Upper lobe of left lung (tissue), 6 donors: Measurements from ENCODE around the gene TSPAN2. TPM values are rescaled to one million over a fixed set of nuclear protein-coding genes. Genes with fewer than 3 reads are reported as not detected.

Experiments
- ATAC-seq, 2 donors: fragments of 200-7000 bp; cut with Tn5 transposase; one replicate each; pipeline ENCODE4 v1.9.1; 2022; ENCODE audit warnings: mild to moderate bottlenecking in 2 of 2, moderate library complexity in 2 of 2; ENCODE audit not compliant: low FRiP score in 2 of 2
- DNase-seq, 2 donors: peaks; one replicate each; pipeline ENCODE4 v3.0.0-alpha.2; 2019 to 2020
- H3K27ac ChIP-seq, 4 donors: fragments of 200-600 bp; sonication (generic); one replicate each; pipeline ENCODE4 v1.5.1; 2016 to 2019
- H3K27me3 ChIP-seq, 4 donors: fragments of 200-600 bp; sonication (generic); one replicate each; pipeline ENCODE4 v1.5.1; 2017 to 2019
- H3K36me3 ChIP-seq, 4 donors: fragments of 200-600 bp; sonication (generic); one replicate each; pipeline ENCODE4 v1.5.1; 2016 to 2019
- H3K4me1 ChIP-seq, 4 donors: fragments of 200-600 bp; sonication (generic); one replicate each; pipeline ENCODE4 v1.5.1; 2018 to 2019
- H3K4me3 ChIP-seq, 4 donors: fragments of 200-600 bp; sonication (generic); one replicate each; pipeline ENCODE4 v1.5.1; 2017 to 2019; ENCODE audit warnings: mild to moderate bottlenecking in 2 of 4, moderate library complexity in 1 of 4
- H3K9me3 ChIP-seq, 4 donors: fragments of 200-600 bp; sonication (generic); one replicate each; pipeline ENCODE4 v1.5.1; 2018 to 2019
- EP300 ChIP-seq, 4 donors: sonication (generic); formaldehyde crosslinking; IDR thresholded peaks; one replicate each; pipeline ENCODE4 v1.5.1; 2017; ENCODE audit warnings: antibody characterized with exemption in 4 of 4, control low read depth in 2 of 4
- POLR2A ChIP-seq, 4 donors: fragments of 450-650 bp; IDR thresholded peaks; one replicate each; pipeline ENCODE4 v1.5.1; 2016 to 2017; ENCODE audit warnings: antibody characterized with exemption in 4 of 4, mild to moderate bottlenecking in 2 of 4
- POLR2AphosphoS5 ChIP-seq, 2 donors: sonication (generic); formaldehyde crosslinking; IDR thresholded peaks; one replicate each; pipeline ENCODE4 v1.5.1; 2017; ENCODE audit warnings: antibody characterized with exemption in 2 of 2
- WGBS, 2 donors: methylation state at CpG; one replicate each; pipeline ENCODE4 v1.1.5; 2017 to 2018; 5-methylcytosine and 5-hydroxymethylcytosine counted together
- total RNA-seq, 6 donors: library from RNA; depleted of rRNA in 4 of 6; stranded (reverse); fragments of >200 nt in 4 of 6; gene quantifications; one replicate each; pipeline versions ENCODE4 v1.1.0 to v1.2.1, GENCODE V29; 2016 to 2021
- TF ChIP-seq, protein P1 (sequence below), 6 experiments: fragments of 450-650 bp in 4 of 6; fragments of 200-600 bp in 2 of 6; sonication (generic) in 2 of 6; IDR thresholded peaks; one replicate each; pipeline ENCODE4 v1.5.1; 2016 to 2019; ENCODE audit warnings: antibody characterized with exemption in 6 of 6
- donor health status: DM: no; HTN: no; CAD: no; lungs with moderate emphysema.
- donor health status: DM: no; HTN: yes; CAD: no; lungs with severe emphysema.

Gene TSPAN2
- total RNA-seq, 6 donors from 2014 or later: 1.7 to 13.7 (median 4.5) TPM

- Histone ChIP-seq H3K9me3 (no peaks in the 10 kb centered on the region), H3K4me1 (peaks cover 0 to 11% (median 4%) of the 10 kb centered on the region in 4 donors), H3K27me3 (no peaks in the 10 kb centered on the region), H3K4me3 (no peak overlapping the region), H3K36me3 (no peaks in the 10 kb centered on the region), H3K27ac (no peak overlapping the region)
- WGBS, 2 donors: 90% methylated on average over 5 of the region's 5 CpGs
- ATAC-seq (no peak), DNase-seq (no peak)
- TF ChIP-seq POLR2AphosphoS5 (IDR thresholded peaks at IDR 0.05): no peak
- TF ChIP-seq EP300 (IDR thresholded peaks at IDR 0.05): no peak
- TF ChIP-seq POLR2A (IDR thresholded peaks at IDR 0.05): no peak
- TF ChIP-seq, protein P1, sequence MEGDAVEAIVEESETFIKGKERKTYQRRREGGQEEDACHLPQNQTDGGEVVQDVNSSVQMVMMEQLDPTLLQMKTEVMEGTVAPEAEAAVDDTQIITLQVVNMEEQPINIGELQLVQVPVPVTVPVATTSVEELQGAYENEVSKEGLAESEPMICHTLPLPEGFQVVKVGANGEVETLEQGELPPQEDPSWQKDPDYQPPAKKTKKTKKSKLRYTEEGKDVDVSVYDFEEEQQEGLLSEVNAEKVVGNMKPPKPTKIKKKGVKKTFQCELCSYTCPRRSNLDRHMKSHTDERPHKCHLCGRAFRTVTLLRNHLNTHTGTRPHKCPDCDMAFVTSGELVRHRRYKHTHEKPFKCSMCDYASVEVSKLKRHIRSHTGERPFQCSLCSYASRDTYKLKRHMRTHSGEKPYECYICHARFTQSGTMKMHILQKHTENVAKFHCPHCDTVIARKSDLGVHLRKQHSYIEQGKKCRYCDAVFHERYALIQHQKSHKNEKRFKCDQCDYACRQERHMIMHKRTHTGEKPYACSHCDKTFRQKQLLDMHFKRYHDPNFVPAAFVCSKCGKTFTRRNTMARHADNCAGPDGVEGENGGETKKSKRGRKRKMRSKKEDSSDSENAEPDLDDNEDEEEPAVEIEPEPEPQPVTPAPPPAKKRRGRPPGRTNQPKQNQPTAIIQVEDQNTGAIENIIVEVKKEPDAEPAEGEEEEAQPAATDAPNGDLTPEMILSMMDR (IDR thresholded peaks at IDR 0.05): no peak
These were observed 11.9 kb downstream of the TSPAN2 start for GRCh38 chr1:115077286-115077983.

- Histone ChIP-seq H3K27me3 (no peaks in the 10 kb centered on the region), H3K9me3 (no peaks in the 10 kb centered on the region), H3K4me1 (peaks cover 0 to 11% (median 4%) of the 10 kb centered on the region in 4 donors), H3K27ac (no peak overlapping the region), H3K36me3 (no peaks in the 10 kb centered on the region), H3K4me3 (no peak overlapping the region)
- no peak for TF ChIP-seq POLR2A (IDR thresholded peaks at IDR 0.05)
- no peak for TF ChIP-seq POLR2AphosphoS5 (IDR thresholded peaks at IDR 0.05)
- TF ChIP-seq, protein P1 (IDR thresholded peaks at IDR 0.05): no peak
- TF ChIP-seq EP300 (IDR thresholded peaks at IDR 0.05): no peak
- DNase-seq (no peak), ATAC-seq (no peak)
- WGBS, 2 donors: 78 to 92% methylated on average over 4 of the region's 4 CpGs
These were observed 12.9 kb downstream of the TSPAN2 start for GRCh38 chr1:115076384-115076915.

DNA sequence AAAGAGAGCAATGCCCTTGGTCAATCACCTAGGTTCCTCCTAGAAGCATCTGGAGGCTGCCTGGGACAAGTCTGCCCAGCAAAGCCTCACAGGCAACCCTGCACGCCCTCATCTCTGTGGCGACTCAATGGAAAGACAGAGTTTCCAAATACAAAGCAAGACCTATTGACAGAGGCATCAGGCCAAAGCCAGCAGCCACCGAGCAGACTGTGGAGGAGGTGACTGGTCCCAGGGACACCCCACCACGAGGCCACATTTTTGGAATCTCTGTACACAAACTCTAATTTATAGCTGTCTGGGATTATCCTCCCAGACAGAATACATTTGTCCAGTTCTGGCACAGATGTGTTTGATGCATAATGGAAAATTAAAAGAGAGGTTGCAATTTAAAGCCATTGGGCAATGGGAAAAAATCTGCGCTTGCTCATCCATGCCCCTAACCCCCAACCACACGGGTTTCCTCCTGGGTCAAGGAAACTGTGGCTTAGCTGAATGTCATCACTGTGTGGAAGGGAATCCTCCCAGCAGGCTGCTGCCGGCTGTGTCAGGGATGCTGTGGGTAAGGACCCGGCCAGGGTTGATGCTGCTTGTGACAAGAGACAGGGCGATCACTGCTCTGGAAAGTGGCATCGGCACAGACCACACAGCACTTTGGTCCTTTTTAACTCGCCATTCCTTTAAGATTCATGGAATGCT, 14.3 kb downstream of the TSPAN2 start:
- WGBS, 2 donors: 72 to 74% methylated on average over 9 to 11 of the region's 11 CpGs
- Histone ChIP-seq H3K4me1 (peaks cover 0 to 11% (median 4%) of the 10 kb centered on the region in 4 donors), H3K4me3 (no peak overlapping the region), H3K27me3 (no peaks in the 10 kb centered on the region), H3K9me3 (no peaks in the 10 kb centered on the region), H3K36me3 (no peaks in the 10 kb centered on the region), H3K27ac (no peak overlapping the region)
- TF ChIP-seq POLR2A (IDR thresholded peaks at IDR 0.05) (no peak), EP300 (IDR thresholded peaks at IDR 0.05) (no peak), POLR2AphosphoS5 (IDR thresholded peaks at IDR 0.05) (no peak)
- TF ChIP-seq, protein P1 (IDR thresholded peaks at IDR 0.05): no peak
- no peak for ATAC-seq
- no peak for DNase-seq

- H3K27ac ChIP-seq: no peak overlapping the region
These were observed 15.8 kb downstream of the TSPAN2 start for GRCh38 chr1:115073298-115074087.

More at GRCh38 chr1:115073298-115074087, 15.8 kb downstream of the TSPAN2 start:
- no peaks in the 10 kb centered on the region for H3K36me3 ChIP-seq
- ATAC-seq (no peak), DNase-seq (no peak)
- no peak overlapping the region for H3K4me3 ChIP-seq
- peaks cover 0 to 16% (median 4%) of the 10 kb centered on the region in 4 donors for H3K4me1 ChIP-seq
- H3K27me3 ChIP-seq: no peaks in the 10 kb centered on the region
- H3K9me3 ChIP-seq: no peaks in the 10 kb centered on the region
- TF ChIP-seq POLR2AphosphoS5 (IDR thresholded peaks at IDR 0.05) (peak in 1 of 2 donors; percentile 10), POLR2A (IDR thresholded peaks at IDR 0.05) (no peak), EP300 (IDR thresholded peaks at IDR 0.05) (no peak)
- TF ChIP-seq, protein P1 (IDR thresholded peaks at IDR 0.05): no peak
- 66 to 68% methylated on average over 9 to 10 of the region's 10 CpGs for WGBS, 2 donors
